HG03558 (cell line): ENCODE results near the gene TMEM74B.
"Not testable (repeated sequence)": the region's sequence is repeated elsewhere in the genome, so short reads cannot be mapped to it uniquely, and the experiment has no call there.

ENCODE experiments used
- ATAC-seq: cut with Tn5 transposase; IDR thresholded peaks from one replicate; pipeline ENCODE4 v1.9.1; 2021; ENCODE audit warnings: moderate number of reproducible peaks; ENCODE audit not compliant: unreplicated experiment; ENCODE audit errors: extremely low read depth

The TMEM74B gene

DNA sequence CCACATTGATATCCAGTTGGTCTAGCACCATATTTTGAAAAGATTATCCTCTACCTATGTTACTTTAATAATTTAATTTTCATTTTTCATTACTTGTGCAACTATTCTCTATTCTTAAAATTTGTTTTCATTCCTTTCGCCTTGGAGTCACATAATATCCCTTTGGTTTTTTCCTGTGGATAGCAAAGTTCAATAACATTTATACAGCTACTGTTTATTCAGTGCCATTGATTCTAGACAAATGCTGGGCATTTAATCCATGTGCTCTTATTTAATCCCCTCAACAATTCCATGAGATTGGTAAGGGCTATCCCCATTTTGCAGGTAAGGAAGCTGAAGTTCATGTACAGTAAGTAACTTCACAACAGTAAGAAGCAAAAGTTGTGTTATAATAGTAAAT lies 33.8 kb downstream of the TMEM74B start:
- ATAC-seq, result no peak

DNA sequence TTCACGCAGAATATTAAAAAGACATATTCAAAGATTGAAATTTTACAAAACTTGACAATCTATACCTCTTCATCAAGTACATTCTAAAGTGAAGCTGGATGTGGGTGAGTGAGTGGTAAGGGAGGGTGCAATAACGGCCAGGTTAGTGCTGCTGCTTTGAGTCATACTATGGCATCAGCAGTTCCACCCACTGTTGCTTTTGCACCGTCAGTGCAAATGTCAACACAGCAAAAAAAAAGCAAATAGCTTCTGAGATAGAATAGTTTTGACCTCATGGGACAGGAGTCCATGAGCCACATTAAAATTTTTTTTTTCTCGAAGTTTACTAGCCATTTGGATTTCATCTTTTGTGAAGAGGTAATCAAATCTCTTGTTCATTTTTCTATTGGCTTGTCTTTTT lies 34.6 kb downstream of the TMEM74B start:
- ATAC-seq, result no peak

DNA sequence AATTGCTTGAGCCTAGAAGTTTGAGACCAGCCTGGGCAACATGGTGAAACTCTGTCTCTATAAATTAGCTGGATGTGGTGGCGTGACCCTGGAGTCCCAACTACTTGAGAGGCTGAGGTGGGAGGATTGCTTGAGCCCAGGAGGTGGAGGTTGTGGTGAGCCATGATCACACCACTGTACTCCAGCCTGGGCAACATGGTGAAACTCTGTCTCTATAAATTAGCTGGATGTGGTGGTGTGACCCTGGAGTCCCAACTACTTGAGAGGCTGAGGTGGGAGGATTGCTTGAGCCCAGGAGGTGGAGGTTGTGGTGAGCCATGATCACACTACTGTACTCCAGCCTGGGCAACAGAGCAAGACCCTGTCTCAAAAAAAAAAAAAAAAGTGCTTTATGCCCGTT lies 35.0 kb downstream of the TMEM74B start:
- not testable (repeated sequence) for ATAC-seq

DNA sequence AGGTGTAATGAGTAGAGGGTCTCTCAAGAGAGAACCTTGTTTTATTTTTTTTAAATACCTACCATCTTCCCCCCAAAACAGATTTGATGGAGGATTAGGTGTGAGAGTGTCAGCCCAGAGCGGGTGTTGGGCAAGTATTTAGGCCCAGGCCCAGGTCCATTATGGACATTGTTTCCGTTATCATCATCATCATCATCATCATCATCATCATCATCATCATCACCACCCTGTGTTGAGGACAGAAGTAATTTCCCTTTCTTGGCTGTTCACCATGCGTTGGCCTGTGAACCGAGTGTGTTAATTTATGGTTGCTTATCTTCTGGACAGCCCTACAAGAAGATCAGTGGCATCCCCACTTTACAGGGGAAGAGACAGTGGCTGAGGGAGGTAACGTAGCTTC lies 37.8 kb downstream of the TMEM74B start:
- ATAC-seq, result no peak

DNA sequence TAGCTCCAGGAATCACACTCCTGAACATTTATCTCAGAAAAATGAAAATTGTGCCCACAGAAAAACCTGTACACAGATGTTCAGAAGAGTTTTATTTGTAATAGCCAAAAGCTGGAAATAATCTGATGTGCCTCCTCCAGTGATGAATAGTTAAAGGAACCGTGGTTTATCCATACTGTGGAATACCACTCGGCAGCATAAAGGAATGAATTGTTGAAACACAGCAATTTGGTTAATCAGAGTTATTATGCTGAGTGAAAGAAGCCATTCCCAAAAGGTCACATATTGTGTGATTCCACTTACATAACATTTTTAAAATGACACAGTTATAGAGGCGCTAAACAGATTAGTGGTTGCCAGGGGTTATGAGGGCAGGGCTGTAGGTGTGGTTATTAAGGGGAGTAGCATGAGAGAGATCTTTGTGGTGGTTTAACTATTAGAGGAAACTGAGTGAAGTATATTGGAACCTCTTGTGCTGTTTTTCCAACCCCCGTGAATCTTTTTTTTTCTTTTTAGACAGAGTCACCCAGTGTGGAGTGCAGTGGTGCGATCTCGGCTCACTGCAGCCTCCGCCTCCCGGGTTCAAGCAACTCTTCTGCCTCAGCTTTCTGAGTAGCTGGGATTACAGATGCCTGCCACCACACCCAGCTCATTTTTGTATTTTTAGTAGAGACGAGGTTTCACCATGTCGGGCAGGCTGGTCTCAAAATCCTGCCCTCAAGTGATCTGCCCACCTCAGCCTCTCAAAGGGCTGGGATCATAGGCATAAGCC lies 40.2 kb downstream of the TMEM74B start:
- no peak for ATAC-seq

DNA sequence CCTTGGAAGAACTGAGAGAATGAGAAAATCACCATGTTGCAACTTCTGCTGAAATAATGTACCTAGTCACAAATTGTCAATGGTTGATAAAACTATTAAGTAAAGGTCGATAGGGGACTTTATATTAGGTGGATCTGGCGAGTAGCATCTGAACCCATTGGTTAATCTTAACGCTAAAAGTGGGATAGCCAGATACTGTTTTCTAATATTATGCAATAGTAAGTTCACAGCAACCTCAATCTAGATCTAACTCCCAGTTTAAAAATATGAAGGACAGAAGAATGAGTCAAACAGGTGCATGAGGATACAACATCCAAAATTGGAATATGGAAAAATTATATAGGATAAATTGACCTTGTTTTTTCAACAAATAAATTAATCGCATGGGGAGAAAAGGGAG lies 47.5 kb downstream of the TMEM74B start:
- ATAC-seq, result no peak

DNA sequence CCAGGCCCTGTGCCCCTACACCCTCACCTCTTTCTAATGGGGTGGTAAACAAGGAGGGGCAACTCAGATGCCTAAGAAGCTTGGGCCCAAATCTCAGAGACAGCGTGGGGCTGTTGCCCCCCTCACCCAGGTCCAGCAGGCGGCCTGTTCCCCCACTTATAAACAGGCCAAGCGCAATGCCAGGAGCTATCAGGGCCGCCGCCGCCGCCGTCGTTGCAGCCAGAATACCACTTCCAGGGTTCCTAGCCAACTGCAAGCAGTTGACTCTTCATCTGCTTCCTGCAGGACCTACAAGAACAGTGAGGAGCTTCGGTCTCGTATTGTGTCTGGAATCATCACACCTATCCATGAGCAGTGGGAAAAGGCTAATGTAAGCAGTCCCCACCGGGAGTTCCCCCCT lies 49.9 kb downstream of the TMEM74B start:
- no peak for ATAC-seq

DNA sequence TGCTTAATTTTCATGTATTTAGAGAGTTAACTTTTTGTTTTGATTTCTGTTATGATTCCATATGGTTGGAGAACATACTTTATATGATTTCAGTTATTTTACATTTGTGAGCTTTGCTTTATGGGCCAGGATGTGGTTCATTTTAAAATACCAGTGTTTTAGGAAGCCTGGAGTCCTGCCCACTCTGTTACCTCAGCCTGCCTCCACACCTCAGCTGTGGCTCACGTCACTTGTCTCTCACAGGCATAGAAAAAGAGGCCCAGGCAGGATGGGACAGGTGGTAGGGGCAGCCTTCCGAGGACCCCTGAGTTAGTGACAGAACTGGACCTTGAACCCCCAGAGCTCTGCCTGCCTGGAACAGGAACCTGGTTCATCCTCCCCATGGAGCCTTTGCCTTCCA lies 50.4 kb downstream of the TMEM74B start:
- no peak for ATAC-seq

DNA sequence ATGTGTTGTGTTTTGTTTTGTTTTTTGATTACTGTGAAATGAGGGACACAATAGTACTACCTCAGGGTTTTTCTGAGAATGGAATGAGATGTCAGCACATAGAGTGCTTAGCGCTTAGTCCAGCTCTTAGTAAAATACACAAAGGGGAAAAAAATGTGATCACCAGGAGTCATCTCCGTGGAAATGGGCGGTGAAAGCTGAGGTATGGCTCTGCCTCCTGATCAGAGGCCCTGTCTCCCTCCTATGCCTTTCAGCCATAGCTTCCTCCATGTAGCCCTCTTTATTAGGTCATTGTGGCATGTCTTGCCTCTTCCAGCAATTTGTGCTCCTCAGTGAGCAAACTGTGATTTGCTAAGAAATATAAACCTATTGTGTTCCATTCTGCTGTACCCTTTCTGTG lies 53.4 kb downstream of the TMEM74B start:
- no peak for ATAC-seq

DNA sequence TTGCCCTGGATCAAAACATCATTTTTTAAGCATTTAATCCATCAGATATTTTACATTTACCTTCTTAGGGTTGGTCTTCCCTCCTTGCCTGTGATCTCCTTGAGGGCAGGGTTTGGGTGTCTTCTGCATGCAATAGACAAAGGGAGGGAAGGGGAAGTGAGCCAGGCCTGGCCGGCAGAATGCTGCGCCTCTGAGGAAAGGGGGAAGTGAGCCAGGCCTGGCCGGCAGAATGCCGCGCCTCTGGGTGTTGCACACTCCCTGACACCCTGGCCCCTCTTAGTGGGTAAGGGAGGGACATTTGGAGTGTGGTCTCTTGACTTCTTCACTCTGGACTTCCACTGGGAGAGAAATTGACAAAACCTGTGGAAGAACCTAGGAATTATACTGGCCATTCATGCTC lies 53.9 kb downstream of the TMEM74B start:
- no peak for ATAC-seq
